ENCODE results near the gene AZGP1.
"Not testable (repeated sequence)": the region's sequence is repeated elsewhere in the genome, so short reads cannot be mapped to it uniquely, and the experiment has no call there.

AZGP1 gene

DNA sequence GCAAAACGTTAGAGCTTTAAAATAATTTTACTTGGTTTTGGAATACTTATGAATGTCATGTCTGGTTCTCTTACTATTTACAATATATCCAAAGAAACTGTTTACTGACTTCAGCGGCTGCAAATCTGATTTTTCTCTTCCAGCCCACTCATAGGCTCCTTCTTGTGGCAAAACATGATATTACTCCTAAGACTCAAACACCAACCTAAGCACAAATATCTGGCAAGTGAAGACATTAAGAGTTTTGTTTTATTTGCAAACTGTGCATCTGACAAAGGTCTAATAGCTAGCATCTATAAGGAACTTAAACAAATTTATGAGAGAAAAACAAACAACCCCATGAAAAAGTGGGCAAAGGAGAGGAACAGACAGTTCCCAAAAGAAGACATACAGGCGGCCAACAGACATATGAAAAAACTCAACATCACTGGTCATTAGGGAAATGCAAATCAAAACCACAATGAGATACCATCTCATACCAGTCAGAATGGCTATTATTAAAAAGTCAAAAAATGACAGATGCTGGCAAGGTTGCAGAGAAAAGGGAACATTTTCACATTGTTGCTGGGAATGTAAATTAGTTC is 26.1 kb downstream of the AZGP1 start:
- no peak for DNase-seq

DNA sequence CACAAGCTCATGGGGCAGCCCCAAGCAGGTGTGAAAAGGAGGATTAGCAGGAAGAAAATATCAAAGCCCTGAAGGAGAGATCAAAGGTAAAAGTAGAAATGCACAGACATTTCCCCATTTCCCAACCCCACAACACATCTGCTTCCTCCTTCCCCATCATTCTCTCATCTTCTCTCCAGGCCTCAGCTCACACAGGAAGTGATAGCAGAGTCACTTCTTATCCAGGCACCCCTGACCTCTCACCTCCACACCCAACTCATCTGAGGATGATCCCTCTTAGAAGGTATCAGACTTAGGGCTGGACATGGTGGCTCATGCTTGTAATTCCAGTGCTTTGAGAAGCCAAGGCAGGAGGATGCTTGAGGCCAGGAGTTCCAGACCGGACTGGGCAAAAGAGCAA is 28.2 kb downstream of the AZGP1 start:
- no peak for DNase-seq

DNA sequence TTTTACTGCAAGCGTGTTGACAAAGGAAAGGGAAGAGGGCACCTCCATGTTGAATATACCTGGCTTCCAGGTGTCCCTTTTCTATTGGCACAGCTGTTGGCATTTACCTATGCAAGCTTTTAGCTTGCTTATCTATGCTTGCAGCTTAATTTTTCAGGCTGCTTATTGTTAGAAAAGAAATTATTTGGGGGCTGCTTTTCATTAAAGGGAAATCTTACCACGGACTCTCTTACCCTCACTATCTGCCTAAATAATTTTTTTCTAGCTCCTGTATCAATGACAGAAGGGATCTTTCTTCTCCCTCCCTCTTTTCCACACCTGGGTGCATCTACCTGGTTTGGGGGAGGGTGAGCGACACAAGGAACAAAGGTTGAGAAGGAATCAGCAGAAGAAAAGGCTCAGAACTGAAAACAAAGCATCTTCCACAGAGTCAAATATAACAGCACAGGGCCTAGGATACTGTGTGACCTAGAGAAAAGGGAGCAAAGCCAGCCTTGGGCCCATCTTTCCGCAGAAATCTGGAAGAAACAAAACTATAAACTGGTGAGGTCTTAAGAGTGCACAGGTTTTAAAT is 31.2 kb downstream of the AZGP1 start:
- DNase-seq = no peak

DNA sequence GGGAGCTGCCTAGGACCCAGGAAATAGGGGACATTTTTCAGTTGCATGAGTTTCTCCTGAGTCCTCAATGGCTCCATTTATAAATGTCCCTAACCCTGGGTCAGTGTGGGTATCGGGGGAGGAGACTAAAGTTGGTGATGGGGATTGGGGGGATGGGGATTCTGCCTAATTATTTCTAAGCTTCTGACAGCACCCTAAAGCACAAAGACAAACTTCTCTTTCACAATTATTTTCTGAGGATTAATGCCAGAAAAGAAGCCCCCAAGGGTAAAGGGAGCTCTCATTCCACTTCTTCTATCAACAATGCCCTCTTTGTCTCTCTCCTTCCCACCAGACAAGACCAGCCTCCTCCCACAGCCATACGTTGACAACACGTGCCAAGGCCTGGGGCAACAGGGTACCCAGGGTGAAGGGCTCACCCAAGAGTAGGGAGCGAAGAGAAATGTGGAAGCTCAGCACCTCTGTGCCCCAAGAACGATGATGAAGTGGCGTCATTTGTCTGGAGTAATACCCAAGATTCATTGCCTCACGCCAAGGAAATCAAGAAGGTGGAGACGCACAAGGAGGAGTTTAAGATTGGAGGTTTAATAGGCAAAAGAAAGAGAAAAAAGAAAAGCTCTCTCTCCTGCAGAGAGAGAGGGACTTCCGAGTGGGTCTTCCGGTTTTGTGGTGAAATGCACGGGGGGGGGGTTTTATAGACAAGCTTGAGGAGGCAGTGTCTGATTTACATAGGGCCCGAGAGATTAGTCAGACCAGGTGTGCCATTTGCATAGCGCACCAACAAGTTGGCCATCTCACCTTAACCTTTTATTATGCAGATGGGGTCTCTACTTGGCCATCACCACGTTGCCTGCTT is 32.0 kb downstream of the AZGP1 start:
- no peak for DNase-seq

DNA sequence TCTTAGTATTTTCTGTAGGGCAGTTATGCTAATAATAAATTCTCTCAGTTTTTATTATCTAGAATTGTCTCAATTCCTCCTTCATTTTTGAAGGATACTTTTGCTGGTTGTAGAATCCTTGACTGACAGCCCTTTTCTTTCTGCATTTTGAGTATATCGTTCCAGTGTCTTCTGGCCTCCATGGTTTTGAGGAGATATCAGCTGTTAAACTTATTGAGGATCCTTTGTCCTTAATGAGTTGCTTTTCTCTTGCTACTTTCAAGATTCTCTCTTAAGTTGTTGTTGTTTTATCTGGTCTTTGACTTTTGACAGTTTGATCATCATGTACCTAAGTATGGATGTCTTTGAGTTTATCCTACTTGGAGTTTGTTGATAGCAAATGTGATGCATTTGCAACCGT is 37.5 kb downstream of the AZGP1 start:
- no peak for DNase-seq

DNA sequence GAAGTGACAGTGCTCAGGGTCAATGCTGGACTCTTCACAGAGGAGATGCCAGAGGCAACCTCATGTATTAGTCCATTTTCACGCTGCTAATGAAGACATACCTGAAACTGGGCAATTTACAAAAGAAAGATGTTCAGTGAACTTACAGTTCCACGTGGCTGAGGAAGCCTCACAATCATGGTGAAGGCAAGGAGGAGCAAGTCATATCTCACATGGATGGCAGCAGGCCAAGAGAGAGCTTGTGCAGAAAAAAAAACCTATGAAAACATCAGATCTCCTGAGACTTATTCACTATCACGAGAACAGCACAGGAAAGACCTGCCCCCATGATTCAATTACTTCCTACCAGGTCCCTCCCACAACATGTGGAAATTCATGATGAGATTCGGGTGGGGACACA is 40.8 kb downstream of the AZGP1 start:
- DNase-seq = not testable (repeated sequence)

DNA sequence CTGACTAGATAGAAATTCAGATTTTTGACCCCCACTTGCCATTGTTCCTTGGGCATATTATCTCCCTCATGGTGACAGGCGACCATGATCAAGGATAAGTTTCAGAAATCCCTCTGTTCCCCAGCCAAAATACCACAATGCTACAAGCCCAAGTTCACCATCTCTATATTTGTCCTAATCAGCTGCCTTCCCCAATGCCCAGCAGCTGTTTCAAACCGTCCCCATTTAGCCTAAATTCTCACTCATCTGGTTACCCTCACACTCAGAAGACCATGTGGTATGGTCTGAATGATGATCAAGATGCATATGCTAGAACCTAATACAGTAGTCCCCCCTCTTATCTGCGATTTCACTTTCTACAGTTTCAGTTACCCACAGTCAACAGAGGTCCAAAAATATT is 45.5 kb downstream of the AZGP1 start:
- no peak for DNase-seq

DNA sequence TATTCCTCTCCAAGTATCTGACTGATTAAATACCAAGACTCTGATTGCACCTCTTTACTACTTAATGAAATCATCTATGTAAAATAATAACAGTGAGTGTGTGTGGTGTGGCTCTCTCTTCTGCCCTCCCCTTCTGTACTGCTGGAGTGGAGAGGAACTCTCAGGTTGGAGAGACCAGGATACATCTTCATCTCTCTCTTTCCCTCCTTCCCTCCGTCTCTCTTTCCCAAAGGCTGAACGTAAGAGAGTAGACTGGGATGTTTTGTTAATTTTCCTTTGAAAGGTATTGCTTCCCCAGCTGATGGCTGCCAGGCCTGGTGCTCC is 46.1 kb downstream of the AZGP1 start:
- no peak for DNase-seq

DNA sequence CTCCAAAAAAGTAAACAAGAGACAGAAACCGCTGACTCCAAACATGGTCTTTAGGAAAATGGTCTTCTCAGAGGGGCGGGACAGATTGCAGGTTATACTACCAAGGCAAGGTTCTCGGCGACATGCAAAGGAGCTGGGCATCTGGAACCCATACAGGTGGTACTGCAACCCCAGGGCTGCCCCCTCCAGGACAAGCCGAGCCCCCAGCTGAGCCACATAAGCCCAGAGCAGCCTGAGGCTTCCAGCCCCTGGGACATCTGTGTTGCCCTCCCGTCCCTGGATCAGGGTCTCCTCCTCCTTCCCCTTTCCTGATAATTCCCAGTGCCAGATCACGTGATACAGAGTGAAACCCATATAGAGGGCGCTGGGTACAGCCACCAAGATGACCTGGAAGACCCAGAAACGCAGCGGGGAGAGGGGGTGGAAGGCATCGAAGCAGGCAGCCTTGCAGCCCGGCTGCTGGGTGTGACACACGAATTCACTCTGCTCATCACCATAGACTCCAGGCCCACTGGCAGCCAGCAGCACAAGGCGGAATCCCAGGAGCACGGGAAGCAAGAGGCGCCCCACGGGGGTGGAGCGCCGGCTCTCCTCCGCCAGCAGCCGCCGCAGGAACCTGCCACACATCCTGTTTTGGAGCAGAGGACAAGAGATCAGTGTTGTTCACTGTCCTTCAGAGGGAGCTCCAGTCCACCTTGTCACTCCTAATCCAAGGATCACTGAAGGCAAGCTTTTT is 46.7 kb downstream of the AZGP1 start, which contains the start of gene GJC3:
GJC3 (minus strand) TSS at position 627 of the 736 bp plus-strand sequence; CDS start at position 627, 0 bp downstream.
- DNase-seq = peak; percentile 35

DNA sequence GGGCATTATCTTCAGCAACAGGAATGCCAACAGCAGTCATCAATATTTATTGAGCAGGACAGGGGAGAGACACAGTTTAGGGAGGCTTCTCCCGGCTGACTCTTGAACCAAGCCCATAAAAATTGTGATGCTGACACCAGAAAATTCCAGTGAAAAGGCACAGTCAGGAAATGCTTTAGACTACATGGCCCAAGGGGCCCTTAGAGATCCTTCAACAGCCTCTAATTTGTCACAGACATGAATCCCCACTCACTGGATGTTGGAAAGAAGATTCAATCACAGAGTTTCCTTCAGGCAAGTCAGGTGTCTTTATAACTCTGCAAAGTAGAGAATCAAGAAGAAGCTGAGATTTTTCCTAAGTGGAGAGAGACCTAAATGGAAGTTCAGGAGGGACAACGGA is 47.6 kb downstream of the AZGP1 start:
- no peak for DNase-seq

DNA sequence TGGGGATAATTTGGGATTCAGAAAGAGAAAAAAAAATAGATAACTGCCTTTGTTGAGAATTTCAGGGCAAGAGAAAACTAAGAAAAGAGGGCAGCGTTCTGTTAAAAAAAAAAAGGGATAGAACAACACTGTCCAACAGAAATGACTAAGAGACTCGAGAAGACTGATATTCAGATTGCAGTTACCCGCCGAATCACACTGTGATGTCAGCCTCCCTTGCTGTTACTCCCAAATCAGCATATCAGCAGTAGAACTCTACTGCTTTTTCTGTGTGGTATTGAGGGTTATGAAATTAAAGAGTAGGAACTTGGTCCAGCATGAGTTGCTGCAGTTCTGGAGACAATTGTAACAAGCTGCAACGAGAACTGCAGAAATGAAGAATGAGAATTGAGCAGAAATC is 48.3 kb downstream of the AZGP1 start:
- no peak for DNase-seq

DNA sequence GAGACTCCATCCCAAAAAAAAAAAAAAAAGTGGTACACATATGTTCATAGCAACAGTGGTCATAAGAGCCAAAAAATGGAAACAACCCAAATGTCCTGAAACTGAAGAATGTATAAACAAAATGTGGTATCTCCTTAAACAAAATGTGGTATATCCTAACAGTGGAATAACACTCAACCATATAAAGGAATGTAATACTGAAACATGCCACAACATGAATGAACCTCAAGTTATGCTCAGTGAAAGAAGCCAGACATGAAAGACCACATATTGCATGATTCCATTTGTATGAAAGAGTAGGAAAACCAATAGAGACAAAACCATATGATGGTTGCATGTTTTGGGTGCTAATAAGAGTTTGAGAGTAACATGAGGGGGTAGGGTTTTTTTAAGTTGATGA is 49.5 kb downstream of the AZGP1 start:
- no peak for DNase-seq

DNA sequence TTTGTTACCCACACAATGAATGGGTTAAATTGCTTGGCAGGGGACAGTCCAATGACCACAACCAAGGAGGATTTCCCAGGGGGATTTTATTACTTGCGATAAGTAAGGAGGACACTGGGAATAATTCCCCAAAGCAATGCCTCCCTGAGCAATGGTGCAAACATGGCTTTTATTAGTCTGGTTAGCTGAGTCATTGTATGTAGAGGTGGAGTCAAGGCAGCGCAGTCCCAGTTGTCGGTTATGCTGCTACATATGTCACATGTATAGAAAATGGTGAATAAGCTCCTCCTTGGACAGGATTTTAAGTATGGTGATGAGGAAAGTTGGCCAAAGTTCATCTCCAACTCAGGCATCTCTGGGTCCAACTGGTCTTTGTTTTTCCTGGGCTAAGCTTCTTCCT is 52.6 kb downstream of the AZGP1 start:
- no peak for DNase-seq

DNA sequence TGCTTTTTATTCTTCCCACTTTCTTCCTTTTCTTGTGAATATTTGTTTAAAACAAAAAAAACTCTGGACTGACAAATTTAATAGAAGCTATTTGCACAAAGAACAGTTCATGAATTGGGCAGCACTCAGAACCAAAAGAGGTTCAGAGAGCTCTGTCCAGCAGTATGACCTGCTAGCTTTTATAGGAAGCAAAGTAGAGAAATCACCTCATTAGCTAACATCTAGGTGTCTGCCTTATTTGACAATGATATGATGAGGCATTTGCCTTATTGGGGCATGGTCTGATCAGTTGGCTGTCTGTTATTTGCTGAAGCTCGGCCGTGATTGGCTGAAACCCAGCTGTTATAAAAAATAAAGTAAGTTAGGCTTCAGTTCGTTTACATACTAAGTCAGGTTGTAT is 55.7 kb downstream of the AZGP1 start:
- DNase-seq = no peak

DNA sequence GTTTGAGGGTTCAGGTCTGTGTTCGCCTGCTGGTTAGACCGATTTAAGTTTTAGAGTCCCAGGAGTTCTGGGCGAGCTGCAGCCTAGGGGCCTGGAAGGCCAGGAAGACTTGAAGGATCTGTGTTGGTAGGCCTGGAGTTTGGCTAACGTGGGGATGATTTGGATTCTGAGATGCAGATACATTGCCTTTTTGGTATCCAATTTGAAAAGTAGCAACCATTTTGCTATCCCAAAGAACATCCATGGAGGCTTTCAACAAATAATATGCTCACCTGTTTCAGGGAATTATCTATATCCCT is 56.1 kb downstream of the AZGP1 start:
- no peak for DNase-seq

DNA sequence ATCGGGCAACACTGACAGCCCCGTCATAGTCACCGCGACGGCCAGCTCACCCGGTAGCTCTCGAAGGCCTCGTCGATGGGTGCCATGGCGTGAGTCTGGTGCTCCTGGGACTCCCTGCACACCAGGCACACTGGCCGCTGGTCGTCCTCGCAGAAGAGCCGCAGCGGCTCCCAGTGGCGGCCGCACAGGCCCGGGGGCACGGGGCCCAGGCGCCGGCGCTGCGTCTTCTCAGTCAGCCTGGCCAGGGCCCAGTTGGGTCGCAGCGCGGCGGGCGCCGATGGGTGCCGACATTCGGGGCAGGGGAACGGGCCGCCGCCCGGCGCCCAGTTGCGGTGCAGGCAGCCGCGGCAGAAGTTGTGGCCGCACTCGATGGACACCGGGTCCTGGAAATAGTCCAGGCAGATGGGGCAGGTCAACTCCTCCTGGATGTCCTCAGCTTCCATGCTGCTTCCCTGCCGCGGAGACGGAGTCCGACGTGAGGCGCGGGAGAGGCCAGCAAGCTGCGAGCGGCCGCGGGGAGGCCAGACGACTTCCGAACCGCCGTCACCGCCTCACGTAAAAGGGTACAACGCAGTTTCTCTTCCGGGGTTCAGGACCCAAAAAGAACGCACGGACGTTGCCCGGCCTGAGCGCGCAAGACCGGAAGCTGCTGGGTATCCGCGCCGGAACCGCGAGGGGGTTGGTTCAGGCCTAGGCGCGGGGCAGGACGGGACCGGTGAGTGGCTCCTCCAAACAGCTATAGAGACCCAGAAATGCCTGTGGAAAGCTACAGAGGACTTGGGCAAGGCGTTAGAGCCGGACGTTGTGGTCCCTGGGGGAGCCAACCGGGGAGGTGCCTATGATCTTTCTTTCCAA is 56.6 kb downstream of the AZGP1 start, which contains the start of gene TRIM4:
TRIM4 (minus strand) TSS at position 572 of the 855 bp plus-strand sequence; CDS start at position 443, 129 bp downstream.
- peak; percentile 90 for DNase-seq

All from CD4-positive, alpha-beta T cell treated with Interleukin-15 for 1 hour (primary cell).